GM10248 (cell line): ENCODE data around the gene WLS.
"Not testable (repeated sequence)": the region's sequence is repeated elsewhere in the genome, so short reads cannot be mapped to it uniquely, and the experiment has no call there.

ENCODE experiments used
- CTCF ChIA-PET: fragments of 300-600 bp; sonication (Branson Sonifier 250); formaldehyde crosslinking; extraction: SDS; loops from one replicate; lab custom pipeline; 2021; ENCODE audit warnings: antibody characterized with exemption; lab: Yijun Ruan, JAX
- POLR2A ChIA-PET: fragments of 350-650 bp; sonication (Branson Sonifier 250); formaldehyde crosslinking; extraction: SDS; loops from one replicate; lab custom pipeline; 2020; ENCODE audit warnings: antibody characterized with exemption; lab: Yijun Ruan, JAX
- DNase-seq: peaks from one replicate; pipeline ENCODE4 v3.0.0; 2012; ENCODE audit errors: extremely low spot score
- TF ChIP-seq, protein P1 (sequence below): IDR thresholded peaks from 2 replicates; pipeline ENCODE4 v1.5.1; 2012; ENCODE audit warnings: mild to moderate bottlenecking, low read depth; ENCODE audit errors: extremely low read depth, missing control alignments, control extremely low read depth

The WLS gene

DNA sequence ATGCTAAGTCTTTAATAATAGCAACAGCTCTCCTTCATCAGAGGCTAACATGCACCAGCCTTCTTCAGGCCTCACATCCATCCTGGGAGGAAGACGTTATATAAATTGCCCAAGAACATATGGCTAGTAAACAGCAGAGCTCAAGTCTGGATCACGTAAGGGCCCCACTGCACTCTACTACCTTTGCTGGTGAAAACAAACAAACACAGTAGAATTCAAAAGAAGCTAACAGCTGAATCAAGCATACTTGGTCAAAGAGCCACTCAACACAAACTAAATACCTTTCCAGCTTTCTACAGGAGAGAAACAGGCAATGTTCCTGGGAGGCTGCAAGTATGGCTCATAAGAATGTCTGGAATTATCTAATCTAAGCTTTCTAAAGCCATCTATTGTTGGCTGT, 66.0 kb downstream of the WLS start:
- POLR2A ChIA-PET: no interaction called here
- TF ChIP-seq, protein P1, sequence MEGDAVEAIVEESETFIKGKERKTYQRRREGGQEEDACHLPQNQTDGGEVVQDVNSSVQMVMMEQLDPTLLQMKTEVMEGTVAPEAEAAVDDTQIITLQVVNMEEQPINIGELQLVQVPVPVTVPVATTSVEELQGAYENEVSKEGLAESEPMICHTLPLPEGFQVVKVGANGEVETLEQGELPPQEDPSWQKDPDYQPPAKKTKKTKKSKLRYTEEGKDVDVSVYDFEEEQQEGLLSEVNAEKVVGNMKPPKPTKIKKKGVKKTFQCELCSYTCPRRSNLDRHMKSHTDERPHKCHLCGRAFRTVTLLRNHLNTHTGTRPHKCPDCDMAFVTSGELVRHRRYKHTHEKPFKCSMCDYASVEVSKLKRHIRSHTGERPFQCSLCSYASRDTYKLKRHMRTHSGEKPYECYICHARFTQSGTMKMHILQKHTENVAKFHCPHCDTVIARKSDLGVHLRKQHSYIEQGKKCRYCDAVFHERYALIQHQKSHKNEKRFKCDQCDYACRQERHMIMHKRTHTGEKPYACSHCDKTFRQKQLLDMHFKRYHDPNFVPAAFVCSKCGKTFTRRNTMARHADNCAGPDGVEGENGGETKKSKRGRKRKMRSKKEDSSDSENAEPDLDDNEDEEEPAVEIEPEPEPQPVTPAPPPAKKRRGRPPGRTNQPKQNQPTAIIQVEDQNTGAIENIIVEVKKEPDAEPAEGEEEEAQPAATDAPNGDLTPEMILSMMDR: no peak
- DNase-seq: no peak
- CTCF ChIA-PET: interaction anchor here (3.2 kb wide), 1 partner anchor 45 kb away, joined by 8 read pairs; no protein-coding TSS in a partner anchor

DNA sequence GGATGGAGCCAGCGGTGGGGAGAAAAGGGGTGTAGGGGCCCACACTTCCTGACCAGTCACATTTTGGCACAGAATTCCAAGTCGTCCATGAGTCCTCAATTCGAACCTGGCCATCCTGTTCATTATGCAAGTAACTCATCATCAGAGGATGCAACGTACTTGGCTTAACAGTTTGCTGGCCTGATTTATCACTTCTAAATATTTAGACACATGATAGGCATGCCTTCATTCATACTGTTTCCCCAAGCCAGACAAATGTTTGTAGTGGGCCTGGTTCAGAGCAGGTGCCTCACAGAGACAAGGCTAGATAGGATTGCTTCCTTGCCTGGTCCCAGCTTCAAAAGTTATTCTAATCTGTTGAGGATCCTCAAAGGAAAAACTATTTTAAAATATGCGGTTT, 66.7 kb downstream of the WLS start:
- CTCF ChIA-PET: interaction anchor here (3.2 kb wide), 1 partner anchor 45 kb away, joined by 8 read pairs; no protein-coding TSS in a partner anchor
- TF ChIP-seq, protein P1: no peak
- POLR2A ChIA-PET: no interaction called here
- DNase-seq: no peak

DNA sequence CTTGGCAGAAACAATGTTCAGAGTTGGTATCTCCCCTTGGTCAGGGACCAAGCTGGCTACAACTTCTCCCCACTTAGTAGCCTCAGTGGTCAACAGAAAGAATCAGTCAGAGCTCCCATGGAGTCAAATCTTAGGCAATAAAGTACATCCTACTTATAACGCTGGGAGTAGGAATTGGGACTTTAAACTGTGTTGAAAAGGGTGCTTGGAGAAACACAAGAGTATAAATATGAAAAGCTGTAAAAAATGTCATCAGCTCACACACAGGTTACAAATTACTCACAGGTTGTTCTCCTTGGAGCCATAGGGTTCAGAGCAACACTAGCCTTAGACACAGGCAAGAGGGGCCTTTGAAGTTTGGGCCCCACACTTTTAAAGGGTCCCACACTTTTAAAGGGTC, 67.4 kb downstream of the WLS start:
- POLR2A ChIA-PET: no interaction called here
- no peak for DNase-seq
- CTCF ChIA-PET: interaction anchor here (0.7 to 3.2 kb wide), 2 partner anchors 11 to 44 kb away, joined by 3 to 8 read pairs; no protein-coding TSS in a partner anchor
- TF ChIP-seq, protein P1: no peak

DNA sequence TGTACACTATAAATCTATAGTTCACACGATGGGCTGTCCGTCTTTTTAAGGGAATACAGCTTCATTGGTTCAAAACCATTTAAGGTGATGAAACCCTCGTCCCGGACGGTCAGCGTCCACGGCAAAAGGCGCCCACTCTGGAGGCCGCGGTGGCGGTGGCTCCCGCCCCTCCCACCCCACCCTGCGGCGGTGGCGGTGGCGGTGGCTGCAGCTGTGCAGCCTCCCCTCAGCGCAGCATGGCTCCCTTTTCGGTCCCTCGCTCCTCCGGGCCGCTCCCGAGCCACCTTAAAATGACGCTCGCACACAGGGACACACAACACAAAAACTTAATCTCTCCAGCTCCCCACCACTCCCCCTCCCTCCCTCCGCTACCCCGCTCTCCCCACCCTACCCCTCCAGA, 69.1 kb downstream of the WLS start:
- TF ChIP-seq, protein P1: no peak
- POLR2A ChIA-PET: interaction anchor here (0.7 kb wide), 1 partner anchor 514 kb away, joined by 3 read pairs; no protein-coding TSS in a partner anchor
- DNase-seq: no peak
- CTCF ChIA-PET: no interaction called here

GRCh38 chr1:68162761-68163160, 69.6 kb downstream of the WLS start:
- no peak for DNase-seq
- TF ChIP-seq, protein P1: no peak
- ChIA-PET CTCF (no interaction called here), POLR2A (no interaction called here)

GRCh38 chr1:68161672-68162071, 70.7 kb downstream of the WLS start:
- DNase-seq, CTCF ChIA-PET, POLR2A ChIA-PET: not testable (repeated sequence)

- peak; percentile 23 for DNase-seq
- CTCF ChIA-PET: interaction anchor here (1.4 kb wide), 1 partner anchor 40 kb away, joined by 4 read pairs; no protein-coding TSS in a partner anchor
- POLR2A ChIA-PET: not testable (repeated sequence)
Observed at GRCh38 chr1:68160935-68161334, 71.4 kb downstream of the WLS start.

DNA sequence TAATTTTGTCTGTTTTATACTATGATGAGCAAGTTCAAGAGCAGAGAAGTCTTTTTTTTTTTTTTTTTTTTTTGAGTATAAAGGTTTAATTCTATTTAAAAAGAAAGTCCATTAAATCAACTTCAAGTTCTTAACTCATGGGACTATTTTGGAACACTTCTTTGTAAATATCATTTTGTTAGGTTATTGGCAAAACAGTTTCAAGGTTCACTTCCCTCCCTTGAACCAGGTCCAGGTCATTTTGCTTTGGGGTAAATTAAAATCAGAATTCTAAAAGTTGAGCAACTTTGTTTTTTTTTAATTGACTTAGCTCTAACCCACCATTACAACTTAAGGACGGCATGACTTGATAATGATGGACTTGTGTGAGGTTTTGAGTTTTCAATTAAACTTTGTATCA, 72.3 kb downstream of the WLS start:
- ChIA-PET POLR2A (no interaction called here), CTCF (interaction anchor here (1.4 kb wide), 1 partner anchor 40 kb away, joined by 4 read pairs; no protein-coding TSS in a partner anchor)
- DNase-seq: no peak
- TF ChIP-seq, protein P1: no peak
